Ramos (cell line): ENCODE measurements around the gene TOX4.

Experiments used
- in situ Hi-C: fragments of 300-500 bp; cut with MboI; formaldehyde crosslinking; loops from one replicate; pipeline ENCODE4 v1.14.3; 2022; ENCODE audit warnings: low sequenced_read_pairs; ENCODE audit not compliant: unreplicated experiment

TOX4 gene

DNA sequence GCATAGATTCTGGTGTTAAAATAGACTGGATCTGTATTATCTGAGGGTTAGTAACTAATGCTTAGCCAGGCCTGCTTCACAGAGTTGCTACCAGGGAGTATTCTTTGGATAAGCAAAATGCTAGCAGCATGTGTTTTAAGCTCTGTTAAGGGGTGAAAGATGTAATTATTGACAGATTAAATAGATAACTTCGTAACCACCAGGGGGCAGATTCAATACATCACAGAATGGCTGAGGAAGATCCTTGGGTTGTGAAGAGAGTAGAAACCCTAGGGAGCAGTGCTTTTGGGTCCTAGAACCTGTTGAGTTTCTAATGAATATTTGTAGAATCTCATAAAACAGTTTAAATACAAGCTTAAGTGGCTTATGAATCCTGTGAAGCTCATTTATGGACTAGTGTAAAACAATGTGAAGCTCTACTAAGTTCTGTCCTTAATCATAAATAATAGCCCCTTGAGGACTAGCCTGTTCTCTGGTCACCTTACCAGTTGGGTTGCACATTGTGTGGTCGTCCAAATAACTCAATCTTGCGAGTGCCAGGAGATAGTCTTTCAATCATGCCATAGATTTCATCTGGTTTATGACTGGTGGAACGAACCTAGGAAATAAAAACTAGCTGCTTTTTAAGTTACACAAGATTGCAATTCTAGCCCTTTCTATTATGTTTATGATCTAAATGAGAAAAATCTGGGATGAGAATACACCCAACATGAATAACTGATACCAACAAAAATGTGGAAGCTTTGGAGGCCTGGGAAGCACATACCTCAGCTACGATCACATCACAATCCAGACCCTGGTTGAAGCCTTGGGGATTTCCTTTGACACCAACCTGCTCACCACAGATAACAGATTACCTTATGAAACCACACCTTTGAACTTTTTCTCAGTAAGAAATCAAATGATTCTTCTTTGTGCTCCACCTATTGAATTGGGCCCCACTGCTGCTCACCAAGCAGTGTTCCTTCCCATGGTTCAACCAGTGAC lies 21.8 kb downstream of the TOX4 start:
- in situ Hi-C loops, result no loop called here

- in situ Hi-C loops, result loop anchor here (5.0 kb wide), 1 partner anchor 56 kb away; no protein-coding TSS in a partner anchor
These were observed 24.6 kb downstream of the TOX4 start for GRCh38 chr14:21501568-21501967.

DNA sequence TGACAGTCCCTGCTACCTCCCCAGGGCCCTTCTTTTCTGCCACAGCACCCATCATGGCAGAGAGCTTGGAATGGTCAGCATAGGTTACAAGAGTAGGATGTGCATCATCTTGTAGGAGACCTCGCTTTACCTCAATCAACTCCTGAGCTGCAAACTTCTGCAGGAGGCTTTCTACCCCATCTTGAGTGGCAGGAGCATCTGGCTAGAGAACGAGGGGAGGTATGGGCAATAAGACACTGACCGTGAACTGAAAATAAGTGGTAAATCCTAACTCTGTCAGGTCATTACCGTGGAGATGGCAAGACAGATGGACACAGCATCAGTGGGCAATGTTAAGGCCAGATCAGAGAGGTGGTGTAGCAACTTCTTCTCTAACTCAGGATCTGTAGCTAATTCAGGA lies 26.4 kb downstream of the TOX4 start:
- in situ Hi-C loops, result loop anchor here (5.0 kb wide), 1 partner anchor 54 kb away; no protein-coding TSS in a partner anchor

- in situ Hi-C loops, result no loop called here
These were observed 28.1 kb downstream of the TOX4 start for GRCh38 chr14:21505012-21505553.

- in situ Hi-C loops, result no loop called here
These were observed 29.6 kb downstream of the TOX4 start for GRCh38 chr14:21506557-21506956.

GRCh38 chr14:21509432-21510143 lies 32.6 kb downstream of the TOX4 start:
- in situ Hi-C loops, result no loop called here

GRCh38 chr14:21510735-21511657 lies 34.0 kb downstream of the TOX4 start, which contains the start of gene METTL3:
Gene METTL3, minus strand, starts transcription at chr14:21511340. Its CDS starts 117 bp downstream, at chr14:21511223.
- in situ Hi-C loops, result no loop called here

DNA sequence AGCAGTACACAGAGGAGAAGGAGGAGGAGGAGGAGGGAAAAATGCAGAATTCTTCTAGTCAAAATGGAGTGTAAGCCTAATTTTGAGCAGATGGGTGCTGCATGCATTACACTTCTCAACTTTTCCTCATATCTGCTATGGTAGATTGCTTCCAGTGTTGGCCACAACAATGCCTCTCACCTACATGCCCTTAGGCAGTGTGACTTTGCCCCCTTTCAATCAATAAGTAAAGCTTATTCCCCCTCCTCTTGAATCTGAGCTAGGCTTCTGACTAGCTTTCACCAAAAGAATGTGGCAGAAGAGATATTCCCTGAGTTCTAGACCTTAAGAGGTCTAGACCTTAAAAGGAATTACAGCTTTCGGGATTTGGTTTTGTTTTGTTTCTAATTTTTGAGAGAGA lies 37.3 kb downstream of the TOX4 start:
- in situ Hi-C loops, result no loop called here

GRCh38 chr14:21518725-21519124 lies 41.7 kb downstream of the TOX4 start:
- in situ Hi-C loops, result no loop called here

DNA sequence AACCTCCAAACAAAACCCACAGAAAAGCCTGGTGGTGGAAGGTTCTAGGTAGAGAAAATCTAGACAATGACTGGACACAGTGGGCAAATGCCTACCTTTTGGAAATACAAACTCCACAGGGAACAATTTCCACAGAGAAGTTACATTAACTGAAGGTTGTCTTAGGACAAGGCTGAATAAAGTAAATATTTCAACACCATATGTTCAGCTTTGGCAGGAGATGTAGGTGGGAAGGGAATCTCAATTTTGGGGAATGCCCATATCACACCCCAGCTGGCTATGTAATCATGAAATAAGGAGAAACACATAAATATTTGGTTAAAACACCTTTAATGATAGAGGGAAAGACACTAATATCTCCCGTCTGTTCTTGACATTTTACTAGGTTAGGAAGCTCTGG lies 43.8 kb downstream of the TOX4 start:
- in situ Hi-C loops, result no loop called here

DNA sequence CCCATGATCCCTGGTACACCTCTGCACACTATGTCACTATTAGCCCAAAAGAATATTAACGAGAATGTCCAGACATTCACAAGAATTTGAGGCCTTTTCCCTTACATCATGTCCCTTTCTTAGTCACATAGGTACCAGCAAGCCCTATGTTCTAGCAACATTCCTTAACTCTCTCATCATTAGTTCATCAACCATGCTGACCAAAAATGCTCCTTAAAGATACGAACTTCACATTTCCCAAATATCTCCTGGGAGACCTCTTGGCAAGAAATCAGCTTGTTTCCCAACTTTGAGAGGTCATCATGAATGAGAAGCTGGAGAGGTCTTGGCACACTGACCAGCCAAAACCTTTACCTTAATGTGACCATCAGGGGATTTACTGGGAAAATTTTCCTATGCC lies 44.5 kb downstream of the TOX4 start:
- in situ Hi-C loops, result no loop called here

DNA sequence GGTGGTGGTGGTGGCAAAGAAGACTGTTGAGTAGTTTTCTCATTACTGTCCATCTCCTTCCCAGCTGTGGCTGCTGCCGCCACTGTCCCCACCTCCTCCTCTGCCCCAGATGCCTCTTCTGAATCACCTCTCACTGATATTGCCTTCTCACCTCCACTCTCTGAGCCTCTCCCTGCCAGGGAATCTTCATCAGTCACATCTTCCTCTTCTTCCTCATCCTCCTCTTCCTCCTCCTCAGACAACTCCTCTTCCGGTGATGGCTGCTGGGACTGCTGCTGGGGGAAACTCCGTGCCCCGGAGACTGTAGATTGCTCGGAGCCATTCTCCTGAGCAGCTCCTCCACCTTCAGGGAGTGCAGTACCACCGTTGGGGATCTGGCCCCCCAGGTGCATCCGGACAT lies 46.2 kb downstream of the TOX4 start:
- in situ Hi-C loops, result no loop called here

GRCh38 chr14:21524575-21525490 lies 47.8 kb downstream of the TOX4 start:
- in situ Hi-C loops, result no loop called here

- in situ Hi-C loops, result no loop called here
These were observed 48.6 kb downstream of the TOX4 start for GRCh38 chr14:21525571-21525961.

- in situ Hi-C loops, result no loop called here
These were observed 49.1 kb downstream of the TOX4 start, which contains the start of gene SALL2 for GRCh38 chr14:21525962-21526671. Gene SALL2, minus strand, starts transcription at chr14:21526346. Its CDS starts 219 bp downstream, at chr14:21526127.

GRCh38 chr14:21526672-21527317 lies 49.8 kb downstream of the TOX4 start:
- in situ Hi-C loops, result no loop called here

GRCh38 chr14:21527318-21527679 lies 50.3 kb downstream of the TOX4 start:
- in situ Hi-C loops, result no loop called here
